Hippocampal formation (tissue), 2 donors: ENCODE measurements around the gene ZC3H4.
"Not testable (repeated sequence)": the region's sequence is repeated elsewhere in the genome, so short reads cannot be mapped to it uniquely, and the experiment has no call there.

ENCODE experiments used
- DNase-seq, 2 donors: peaks; one replicate each; lab custom pipeline; 2025; lab: John Stamatoyannopoulos, UW

ZC3H4 gene

DNA sequence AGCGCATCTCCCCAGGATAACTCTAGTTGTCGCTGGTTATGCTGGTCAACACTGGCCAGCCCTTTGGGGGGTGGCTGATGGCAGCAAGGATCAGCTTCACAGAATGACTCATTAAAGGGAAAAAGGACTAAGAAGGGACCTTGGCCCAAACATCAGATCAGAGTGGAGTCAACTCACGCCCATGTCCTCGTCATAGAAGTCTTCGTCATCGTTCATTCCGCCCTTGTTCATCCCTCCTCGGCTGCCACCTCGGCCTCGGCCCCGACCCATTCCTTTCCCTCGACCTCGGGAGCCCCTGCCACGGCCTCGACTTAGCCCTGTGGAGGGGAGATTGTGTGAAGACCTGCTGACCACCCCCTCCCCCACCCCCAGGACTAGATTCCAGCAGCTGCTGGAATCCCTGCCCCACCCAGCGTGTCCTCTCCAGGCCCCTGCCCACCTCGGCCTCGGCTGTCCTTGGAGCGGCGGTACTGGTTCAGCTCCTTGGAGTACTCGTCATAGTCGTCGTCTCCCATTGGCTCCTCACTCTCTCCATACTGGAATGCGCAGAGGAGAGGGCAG lies 28.6 kb downstream of the ZC3H4 start:
- DNase-seq: no peak

DNA sequence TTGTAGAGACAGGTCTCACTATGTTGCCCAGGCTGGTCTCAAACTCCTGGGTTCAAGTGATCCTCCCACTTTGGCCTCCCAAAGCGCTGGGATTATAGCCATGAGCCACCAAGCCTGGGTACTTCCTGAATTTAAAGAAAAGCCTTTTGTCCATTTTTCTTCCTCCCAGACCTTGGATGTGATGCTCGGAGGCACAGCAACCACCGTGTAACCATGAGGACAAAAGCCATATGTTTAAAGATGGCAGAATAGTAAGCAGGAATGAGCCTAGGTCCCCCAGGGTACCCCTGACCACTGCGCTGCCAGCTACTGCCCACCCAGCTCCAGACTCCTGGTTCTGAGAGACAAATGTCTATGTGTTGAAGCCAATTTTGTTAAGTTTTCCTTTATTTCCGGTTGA lies 31.1 kb downstream of the ZC3H4 start:
- no peak for DNase-seq

DNA sequence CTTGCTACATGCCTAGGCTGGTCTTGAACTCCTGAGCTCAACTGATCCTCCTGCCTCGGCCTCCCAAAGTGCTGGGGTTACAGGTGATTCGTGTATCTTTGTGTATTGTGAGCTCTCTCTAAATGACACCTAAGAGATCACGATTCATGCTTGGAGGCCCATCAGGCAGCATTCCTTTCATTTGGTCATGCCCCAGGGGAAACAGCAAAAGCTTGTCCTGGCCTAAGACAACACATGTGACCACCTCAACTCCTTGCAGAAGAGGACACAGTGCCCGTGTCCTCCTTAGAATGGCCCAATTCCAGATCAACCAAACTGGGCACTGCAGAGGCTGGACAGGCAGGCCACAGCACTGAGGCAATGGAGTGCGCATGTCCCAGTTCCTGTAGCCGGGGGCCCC lies 32.5 kb downstream of the ZC3H4 start:
- DNase-seq: no peak

DNA sequence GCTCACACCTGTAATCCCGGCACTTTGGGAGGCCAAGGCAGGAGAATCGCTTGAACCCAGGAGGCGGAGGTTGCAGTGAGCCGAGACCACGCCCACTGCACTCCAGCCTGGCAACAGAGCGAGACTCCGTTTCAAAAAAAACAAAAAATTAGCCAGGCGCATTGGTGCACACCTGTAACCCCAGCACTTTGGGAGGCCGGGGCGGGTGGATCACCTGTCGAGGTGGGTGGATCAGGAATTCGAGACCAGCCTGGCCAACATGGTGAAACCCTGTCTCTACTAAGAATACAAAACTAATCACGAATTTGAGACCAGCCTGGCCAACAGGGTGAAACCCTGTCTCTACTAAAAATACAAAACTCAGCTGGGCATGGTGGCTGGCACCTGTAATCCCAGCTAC lies 35.2 kb downstream of the ZC3H4 start:
- DNase-seq: not testable (repeated sequence)

DNA sequence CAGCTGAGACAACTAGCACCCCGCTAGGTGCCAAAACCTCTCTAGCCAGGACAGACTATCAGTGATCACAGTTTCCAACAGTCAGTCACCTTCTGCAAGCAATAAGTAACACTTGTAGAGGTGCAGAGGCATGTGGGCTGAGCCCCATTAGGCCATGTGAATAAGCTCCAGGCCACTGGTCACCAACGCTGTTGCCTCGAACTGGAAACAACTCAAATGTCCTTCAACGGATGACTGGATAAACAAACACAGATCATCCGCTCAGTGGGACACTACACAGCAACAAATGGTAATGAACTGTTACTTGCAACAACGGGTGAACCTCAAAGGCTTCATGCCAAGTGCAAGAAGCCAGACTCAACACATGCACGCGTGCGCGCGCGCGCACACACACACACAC lies 37.6 kb downstream of the ZC3H4 start:
- no peak for DNase-seq

DNA sequence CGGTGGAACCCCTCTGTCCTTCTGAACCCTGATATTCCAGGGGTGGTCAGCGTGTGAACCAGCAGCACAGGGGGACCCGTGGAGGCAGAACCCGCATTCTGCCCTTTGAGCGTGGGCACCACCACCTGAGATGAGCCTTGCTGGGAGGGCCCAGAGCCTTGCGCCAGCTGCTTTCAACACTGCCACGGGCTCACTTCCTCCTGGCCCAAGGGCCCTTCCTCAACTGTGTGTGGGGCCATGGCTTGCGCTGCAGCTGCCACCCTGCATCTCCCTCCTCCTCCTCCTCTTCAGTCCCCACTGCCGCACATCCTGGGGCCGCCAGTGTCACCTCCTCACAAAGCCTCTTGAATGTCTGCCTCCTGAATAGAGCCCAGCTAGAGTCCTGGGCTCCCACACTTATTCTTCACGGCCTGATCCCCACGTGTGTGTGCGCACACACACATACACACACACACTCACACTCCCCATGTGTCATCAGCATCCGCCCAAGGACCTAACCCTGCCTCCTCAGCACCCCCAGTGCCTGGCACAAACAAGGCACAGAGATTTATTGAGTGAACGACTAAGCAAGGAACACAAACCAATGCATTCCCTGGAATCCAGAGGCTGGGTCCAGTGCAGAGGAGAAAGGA lies 38.3 kb downstream of the ZC3H4 start:
- no peak for DNase-seq

DNA sequence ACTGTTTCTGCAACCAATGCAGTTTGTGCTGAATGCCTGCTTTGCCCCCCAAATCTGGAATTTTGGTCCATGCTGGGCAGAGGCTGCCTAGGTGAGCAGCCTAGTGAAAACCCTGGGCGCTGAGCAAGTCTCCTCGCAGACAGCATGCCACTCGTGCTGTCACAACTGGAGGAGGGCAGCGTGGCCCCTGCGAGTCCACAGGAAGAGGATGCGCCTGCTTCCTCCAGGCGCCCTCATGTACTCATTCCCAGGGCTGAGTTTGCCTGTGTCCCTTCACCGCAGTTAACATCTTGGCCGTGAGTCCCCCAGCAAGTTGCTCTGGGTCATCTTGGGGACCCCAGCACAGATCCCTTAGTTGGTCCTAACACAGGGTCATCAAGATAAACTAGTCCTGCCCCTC lies 39.0 kb downstream of the ZC3H4 start:
- no peak for DNase-seq

DNA sequence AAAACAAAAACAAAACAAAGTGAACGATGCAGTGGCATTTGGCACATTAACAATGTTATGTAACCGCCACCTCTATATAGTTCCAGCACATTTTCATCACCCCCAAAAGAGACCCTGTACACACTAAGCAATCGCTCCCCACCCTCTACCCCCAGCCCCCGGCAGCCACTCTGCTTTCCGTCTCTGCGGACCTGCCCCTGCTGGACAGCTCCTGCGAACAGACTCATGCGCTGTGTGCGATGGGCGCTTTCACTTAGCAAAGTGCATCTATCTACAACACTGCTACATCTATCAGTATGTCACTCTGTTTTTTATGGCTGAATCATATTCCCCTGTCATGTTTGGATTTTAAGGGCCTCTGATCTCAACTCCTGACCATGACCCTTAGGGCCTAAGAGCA lies 40.0 kb downstream of the ZC3H4 start:
- no peak for DNase-seq

DNA sequence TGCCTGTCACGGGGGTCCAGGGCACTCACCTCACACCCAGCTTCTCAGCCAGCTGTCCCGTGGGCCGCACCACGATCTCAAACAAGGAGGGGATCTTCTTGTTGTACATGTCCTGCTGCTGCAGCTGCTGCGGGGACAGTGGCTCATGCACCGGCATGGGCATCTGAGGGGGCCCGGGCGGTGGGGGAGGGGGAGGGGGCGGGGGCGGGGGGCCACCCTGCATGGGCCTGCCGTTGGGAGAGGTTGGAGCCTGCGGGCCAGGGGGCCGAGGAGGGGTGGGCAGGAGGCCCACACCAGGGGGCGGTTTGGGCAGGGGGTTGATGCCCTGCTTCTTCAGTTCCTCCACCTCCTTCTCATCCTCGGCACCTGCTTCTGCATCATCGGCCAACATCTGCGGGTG lies 41.3 kb downstream of the ZC3H4 start:
- no peak for DNase-seq

DNA sequence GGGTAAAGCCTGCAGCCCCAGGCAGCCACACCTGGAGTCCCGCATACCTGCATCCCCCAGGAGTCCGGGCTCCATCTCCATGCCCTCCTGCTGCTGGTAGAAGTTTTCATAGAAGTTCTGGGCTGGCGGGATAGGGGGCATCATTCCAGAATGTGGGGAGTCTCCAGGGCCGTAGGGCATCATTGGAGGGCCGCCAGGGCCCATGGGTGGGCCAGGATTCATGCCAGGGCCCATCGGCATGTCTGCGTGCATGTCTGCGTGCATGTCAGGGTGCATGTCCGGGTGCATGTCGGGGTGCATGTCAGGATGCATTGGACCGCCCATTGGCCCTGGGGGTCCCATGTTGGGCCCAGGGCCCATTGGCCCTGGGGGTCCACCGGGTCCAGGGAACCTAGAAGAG lies 41.8 kb downstream of the ZC3H4 start:
- no peak for DNase-seq

DNA sequence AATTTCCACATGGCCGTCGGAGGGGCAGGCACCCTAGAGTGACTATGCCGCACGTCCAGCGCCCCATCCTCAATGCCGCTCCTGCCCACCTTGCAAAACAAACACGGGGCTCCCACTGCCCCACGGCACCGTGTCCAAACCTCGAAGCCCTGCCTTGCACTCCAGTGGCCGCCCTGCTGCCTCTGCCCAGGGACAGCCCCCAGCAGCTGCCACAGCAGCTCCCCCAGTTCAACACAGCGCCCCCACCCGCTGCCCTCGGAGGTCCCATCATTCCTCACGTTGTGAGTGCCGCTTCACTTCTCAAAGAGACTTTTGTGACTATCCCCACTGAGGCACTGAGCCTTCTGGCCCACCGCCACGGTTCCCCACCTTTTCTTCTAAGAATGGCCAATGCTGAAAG lies 42.8 kb downstream of the ZC3H4 start:
- DNase-seq: no peak

DNA sequence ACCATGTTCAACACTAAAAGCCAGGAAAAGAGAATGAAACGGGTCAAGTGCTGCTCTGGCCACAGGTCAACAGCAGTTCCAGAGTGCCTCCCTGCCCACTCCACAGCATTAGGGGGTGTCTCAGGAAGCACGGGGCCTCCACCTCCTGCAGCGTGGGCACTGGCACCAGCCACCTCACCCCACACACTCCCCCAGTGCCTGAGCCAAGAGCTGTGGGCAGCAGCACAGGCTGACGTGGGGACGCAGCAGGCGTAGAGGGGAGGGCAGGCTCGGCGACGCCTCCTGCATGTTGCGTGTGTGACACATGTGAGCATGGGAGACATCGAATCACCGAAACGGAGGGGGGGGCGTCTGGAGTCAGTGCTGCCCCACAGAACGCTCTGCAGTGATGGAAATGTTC lies 43.8 kb downstream of the ZC3H4 start:
- DNase-seq: no peak

DNA sequence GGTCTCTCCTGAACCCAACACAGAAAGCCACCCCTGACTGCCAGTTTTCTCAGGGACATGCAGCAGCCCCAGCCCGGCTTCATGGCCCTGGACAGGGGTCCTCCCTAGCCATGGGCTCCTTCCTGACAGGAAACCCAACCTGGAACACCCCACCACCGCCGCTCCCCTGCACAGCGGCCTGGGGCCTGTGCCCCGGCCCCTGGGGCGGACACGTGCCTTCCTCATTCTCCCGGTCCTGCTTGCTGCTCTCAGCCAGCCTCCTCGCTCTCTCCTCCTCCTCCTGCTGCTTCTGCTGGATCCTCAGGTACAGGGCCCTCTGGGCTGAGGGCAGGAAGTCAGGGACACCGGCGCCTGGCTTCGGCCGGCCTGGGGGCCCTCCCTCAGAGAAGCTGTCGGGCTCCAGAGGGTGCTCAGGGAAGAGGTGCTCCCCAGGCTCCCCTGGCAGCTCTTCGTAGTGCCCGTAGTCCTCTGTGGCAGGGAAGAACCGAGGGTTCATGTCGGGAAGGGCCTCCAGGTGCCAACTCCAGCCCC lies 44.6 kb downstream of the ZC3H4 start:
- DNase-seq: no peak

DNA sequence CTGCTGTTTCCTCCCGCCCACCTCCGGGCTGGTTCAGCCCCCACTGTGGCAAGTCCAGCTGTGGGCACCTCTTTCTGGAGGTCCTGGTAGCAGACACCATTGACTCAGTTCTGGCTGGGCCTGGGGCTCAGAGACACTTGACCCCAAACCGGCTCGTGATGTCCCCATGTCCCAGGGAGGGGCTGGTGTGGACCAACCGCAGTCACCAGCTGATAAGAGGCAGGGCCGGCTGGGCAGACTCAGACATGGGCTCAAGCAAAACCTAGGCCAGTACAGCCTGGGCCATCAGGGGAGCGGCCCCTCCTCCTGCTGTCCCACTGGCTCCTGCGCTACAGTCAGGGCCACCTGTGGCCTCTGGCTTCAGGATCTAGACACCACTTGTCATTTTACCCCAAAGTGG lies 45.3 kb downstream of the ZC3H4 start:
- DNase-seq: no peak

DNA sequence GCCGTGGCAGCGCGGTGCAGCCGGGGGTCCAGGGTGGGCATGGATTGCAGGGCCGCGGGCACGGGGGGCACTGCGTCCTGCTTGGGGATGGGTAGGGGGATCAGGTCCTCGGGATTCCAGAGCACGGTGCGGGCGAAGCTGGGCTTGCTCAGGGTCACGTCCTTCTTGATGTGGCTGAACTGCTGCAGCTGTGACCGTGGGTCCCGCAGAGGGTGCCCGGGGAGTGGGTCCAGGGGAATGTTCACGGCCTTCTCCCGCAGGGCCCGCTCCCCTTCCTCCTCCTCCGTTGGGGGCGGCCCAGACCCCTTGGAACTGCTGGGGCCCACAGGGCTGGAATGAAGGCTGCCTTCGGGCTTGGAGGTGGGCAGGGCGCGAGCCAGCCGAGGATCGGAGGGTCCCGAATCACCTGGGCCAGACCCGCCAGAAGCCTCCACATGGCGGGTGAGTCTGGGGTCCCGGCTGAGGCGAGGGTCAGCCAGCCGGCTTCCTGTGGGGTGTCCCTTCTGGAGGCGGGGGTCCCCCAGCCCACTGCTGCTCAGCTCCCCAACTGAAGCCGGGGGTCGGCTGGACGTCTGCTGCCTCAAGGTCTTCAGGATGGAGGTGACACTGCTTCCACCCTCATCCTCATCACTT lies 46.2 kb downstream of the ZC3H4 start:
- DNase-seq: no peak

DNA sequence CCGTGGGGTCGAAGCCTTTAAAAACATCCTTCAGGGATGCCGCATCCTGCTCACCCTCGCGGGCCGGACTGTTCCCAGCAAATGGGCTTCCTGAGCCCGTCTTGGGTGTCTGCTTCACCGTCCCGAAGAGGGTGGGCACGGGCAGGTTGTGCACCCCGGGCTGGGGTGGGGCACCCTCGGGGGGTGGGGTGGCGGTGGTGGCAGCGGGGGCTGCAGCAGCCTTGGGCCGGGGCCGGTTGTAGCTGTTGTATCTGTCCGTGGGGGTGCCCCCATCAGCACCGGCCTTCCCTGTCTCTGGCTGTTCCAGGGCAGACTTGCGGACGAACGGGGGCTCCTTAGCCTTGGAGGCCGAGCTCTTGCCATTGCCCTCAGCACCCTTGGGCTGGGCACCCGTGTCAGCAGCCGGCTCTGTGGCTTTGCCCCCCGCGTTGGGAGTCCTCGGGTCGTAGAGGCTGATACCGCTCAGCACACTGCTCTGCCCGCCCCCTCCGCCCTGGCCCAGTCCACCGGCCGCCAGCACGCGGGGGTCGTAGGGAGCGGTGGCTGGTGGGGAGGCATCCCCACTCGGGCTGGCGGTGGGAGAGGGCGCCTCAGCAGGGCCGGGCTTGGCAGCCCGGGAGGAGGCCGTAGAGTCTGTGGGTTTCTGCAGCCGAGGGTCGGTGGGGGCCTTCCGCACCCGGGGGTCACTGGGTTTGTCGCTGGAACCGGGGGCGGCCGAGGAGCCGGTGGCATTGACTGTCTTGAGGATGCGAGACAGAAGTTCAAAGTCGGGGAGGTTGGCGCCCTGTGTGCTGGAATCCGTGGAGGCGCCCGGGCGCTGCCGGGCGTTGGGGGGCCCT lies 47.0 kb downstream of the ZC3H4 start:
- DNase-seq: no peak

DNA sequence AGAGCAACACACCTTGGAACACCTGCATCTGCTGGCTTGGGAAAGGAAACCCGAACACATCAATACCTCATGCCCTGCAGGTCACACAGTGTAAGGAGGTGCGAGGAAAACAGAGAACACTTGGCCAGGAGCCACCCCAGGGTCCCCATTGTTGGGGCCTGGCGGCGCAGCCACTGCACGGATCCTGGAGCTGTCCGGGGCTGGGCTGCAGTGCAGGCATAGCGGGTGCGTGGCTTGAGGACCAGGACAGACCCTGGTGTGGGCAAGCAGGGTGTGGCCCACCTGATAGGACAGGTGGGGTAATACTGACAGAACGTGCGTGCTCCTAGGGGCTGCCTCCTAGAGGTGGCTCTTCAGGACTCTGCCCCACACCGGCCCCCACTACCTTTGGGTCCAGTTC lies 48.3 kb downstream of the ZC3H4 start:
- no peak for DNase-seq

DNA sequence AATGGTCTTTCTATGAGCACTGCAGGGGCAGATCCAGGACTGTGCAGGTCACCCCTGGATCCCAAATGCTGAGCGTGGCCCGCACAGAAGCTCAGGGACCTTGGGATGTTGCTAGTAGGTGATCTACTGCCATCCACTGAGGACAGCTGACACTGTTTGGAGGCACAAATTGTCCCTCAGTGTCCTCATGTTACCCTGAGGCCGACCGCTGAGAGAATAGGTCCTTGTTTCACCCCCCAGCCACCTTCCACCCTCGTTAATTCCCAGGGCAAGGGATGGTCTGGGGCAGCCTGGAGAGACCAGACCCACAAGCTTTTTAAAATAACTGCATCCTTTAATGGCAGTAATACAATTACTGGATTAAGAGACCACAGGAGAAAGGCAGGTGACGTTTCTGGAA lies 49.7 kb downstream of the ZC3H4 start:
- no peak for DNase-seq

DNA sequence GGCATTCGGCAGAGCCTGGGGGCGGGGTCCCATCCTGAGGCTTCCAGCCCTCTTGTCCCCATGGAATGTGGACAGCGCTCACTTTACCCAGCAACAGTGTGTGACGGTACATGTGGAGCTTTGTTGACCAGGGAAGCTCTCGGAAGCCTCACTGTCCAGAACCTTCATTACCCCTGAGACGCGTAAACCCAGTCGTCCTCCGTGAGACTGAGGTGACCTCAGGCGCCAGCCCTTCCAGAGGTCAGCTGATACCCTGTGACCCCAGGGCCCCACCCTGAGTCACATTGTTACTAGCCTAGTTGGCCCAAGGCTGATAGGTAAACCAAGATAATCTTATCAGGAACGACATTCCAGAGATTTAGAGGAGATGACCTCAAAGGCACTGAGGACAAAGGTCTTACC lies 55.0 kb downstream of the ZC3H4 start:
- no peak for DNase-seq

DNA sequence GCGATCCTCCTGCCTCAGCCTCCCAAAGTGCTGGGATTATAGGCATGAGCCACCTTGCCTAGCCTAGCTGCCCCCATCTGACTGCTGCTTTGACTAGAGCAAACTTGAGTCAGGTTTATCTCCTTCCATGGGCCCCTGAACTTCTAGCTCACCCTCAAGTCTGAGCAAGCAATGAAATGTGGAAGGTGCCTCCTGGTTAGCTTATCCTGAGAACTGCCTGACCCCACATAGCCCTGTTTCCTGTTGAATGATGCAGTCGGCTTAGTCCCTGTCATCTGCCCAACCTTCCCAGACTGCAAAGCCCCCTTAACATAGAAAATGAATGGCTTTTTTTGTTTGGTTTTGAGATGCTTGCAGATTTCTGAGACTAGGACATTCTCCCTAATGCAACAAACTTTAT lies 56.2 kb downstream of the ZC3H4 start:
- DNase-seq: no peak

DNA sequence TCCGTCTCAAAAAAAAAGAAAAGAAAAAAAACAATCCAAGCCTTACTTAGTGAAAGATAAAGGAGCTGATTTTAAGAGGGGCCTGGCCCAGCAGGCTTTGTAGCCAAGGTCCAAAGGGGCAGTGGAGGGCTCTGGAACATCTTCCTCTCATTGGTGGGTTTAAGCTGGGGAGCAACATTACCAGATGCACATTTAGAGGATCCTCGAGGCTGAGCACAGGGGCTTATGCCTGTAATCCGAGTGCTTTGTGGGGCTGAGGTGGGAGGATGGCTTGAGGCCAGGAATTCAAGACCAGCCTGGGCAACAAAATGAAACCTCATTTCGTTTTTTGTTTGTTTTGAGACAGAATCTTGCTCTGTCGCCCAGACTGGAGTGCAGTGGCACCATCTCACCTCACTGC lies 57.2 kb downstream of the ZC3H4 start:
- DNase-seq: no peak

DNA sequence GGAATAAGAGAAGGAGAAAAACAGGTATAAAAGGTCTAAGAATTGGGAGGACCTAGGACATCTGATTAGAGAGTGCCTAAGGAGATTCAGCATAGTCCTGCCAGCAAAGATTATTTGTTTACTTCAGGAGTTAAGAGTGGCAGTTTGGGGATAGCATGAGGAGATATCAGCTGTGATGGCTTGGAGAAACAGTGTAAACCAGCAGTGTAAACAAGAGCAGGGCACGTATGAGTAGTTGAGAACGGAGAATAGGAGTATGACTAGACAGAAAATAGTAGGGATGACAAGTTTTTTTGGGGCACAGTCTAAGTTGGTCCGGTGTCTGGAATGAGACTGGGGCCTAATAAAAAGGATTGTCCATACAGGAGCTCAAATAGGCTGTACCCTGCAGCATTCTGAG lies 63.0 kb downstream of the ZC3H4 start:
- not testable (repeated sequence) for DNase-seq

DNA sequence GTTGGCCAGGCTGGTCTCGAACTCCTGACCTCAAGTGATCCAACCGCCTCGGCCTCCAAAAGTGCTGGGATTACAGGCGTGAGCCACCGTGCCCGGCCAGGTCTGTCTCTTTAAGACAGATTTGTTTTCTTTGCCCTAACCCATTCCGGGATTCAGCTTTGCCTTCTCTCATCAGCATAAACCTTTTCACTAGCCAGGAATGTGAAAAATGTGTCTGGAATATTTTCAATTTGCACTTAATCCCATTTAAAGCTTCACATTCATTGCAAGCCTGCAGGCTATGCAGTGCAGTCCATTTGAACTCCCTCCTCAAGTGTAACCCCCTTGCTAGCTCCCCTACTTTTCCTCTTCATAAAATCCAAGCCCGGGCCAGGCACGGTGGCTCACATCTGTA lies 64.3 kb downstream of the ZC3H4 start:
- DNase-seq: no peak
